Measurements from ENCODE around the gene OR6S1.

The OR6S1 gene

DNA sequence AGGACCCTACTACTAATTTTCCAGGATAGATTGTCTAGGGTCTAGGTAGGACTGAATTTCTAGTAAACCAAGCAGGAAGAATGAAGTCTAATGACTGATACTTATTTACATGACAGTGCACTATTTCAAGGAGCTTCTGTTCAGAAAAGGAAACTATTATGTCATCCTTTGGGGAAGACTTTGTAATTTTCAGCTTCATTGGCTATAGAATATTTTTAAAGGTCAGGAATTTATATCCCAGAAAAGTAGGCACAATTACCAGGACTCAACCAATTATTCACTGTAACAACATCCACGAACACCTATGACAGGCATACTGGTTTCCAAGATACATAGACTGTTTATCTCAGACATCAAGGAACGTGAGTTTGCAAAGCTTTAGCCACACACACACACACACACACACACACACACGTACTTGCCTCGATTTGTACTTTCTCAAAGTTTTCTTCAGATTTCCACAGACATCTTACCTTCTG lies 23.2 kb downstream of the OR6S1 start:
- Histone ChIP-seq H2AFZ (ENCODE audit: low read depth) (no peak overlapping the region; the same call in 1 of the 2 replicates), H4K20me1 (ENCODE audit: insufficient read depth) (no peaks in the 10 kb centered on the region), H3K4me1 (ENCODE audit: low read depth, poor library complexity, severe bottlenecking) (peaks cover 15% of the 10 kb centered on the region), H3K9ac (no peak overlapping the region), H3K27ac (no peak overlapping the region), H3K27me3 (ENCODE audit: insufficient read depth, low read depth) (no peaks in the 10 kb centered on the region), H3K4me2 (no peak overlapping the region; the same call in 1 of the 2 replicates), H3K36me3 (ENCODE audit: insufficient read depth) (no peaks in the 10 kb centered on the region), H3K79me2 (ENCODE audit: insufficient read depth, low read depth) (no peaks in the 10 kb centered on the region), H3K4me3 (IDR thresholded peaks at IDR 0.05; ENCODE audit: insufficient read depth, low read depth, low read length) (no peak overlapping the region)
- TF ChIP-seq CTCF (conservative IDR thresholded peaks at IDR 0.05; ENCODE audit: low read depth, low read length) = no peak

- no peak for TF ChIP-seq CTCF (conservative IDR thresholded peaks at IDR 0.05; ENCODE audit: low read depth, low read length)
- no peak overlapping the region for H3K4me3 ChIP-seq (IDR thresholded peaks at IDR 0.05; ENCODE audit: insufficient read depth, low read depth, low read length)
- H4K20me1 ChIP-seq (ENCODE audit: insufficient read depth) = no peaks in the 10 kb centered on the region
- no peaks in the 10 kb centered on the region for H3K79me2 ChIP-seq (ENCODE audit: insufficient read depth, low read depth)
- H3K27me3 ChIP-seq (ENCODE audit: insufficient read depth, low read depth) = no peaks in the 10 kb centered on the region
- no peak overlapping the region for H3K4me2 ChIP-seq
- H3K36me3 ChIP-seq (ENCODE audit: insufficient read depth) = no peaks in the 10 kb centered on the region
- H2AFZ ChIP-seq (ENCODE audit: low read depth) = no peak overlapping the region
- peaks cover 21% of the 10 kb centered on the region for H3K4me1 ChIP-seq (ENCODE audit: low read depth, poor library complexity, severe bottlenecking)
- H3K9ac ChIP-seq = no peak overlapping the region
- H3K27ac ChIP-seq = no peak overlapping the region
Measured at GRCh38 chr14:20617138-20618003, 24.1 kb downstream of the OR6S1 start.

DNA sequence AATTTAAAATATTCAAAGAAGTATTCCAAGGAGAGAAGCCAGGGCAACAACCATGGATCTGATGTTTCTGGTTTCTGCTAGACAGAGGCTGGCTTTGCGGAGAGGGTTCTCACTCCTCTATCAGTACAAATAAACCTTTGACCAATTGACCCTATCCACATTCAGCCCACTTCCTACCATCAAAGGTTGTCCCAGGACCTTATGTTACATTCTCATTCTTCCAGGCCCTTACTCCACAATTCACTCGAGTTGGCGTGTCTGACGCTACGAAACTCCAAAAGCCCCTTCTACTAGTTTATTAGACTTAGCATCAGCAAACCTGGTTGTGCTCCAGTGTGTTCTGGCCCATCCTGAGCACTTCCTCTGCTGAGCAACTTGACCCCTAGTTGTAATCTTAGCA lies 25.5 kb downstream of the OR6S1 start:
- Histone ChIP-seq H4K20me1 (ENCODE audit: insufficient read depth) (no peaks in the 10 kb centered on the region), H3K36me3 (ENCODE audit: insufficient read depth) (no peaks in the 10 kb centered on the region), H3K27ac (no peak overlapping the region), H3K4me1 (ENCODE audit: low read depth, poor library complexity, severe bottlenecking) (peaks cover 31% of the 10 kb centered on the region), H3K9ac (no peak overlapping the region), H3K4me2 (no peak overlapping the region), H2AFZ (ENCODE audit: low read depth) (no peak overlapping the region), H3K27me3 (ENCODE audit: insufficient read depth, low read depth) (no peaks in the 10 kb centered on the region), H3K79me2 (ENCODE audit: insufficient read depth, low read depth) (no peaks in the 10 kb centered on the region), H3K4me3 (IDR thresholded peaks at IDR 0.05; ENCODE audit: insufficient read depth, low read depth, low read length) (no peak overlapping the region)
- no peak for TF ChIP-seq CTCF (conservative IDR thresholded peaks at IDR 0.05; ENCODE audit: low read depth, low read length)

DNA sequence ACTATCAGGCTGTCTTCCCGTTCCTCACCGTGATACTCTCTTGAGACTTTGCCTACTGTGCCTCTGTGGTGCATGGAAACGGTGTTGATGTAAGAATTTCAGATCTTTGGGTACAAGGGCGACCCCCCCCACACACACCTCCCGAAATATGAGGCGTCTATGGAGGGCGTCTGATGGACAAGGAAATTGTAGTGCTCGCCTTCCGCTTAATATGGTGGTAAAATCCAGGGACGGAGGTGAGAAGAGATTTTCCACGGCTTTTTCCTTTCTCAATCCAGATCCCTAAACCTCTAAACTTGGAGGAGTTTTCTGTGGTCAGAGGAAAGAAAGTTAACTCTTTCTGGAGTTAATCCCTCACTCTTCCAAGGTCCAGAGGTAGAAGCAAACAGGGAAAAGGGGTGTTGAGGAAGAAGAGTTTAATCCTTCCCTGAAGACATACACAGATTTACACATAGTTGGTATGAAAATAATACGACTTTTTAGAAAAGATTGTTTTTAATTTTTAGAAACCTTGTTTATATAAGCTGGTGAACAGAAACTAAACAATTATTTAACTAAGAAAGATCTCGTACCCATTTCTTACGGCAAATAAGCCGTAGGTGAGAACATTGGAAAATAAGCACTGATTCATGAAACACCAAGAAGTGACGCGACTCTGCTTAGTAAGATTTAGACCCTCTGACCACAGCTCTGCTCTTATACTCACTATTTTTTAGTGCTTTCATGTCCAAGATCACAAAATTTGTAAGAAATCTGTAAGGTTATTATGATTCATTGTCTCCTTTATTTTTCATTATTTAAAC lies 27.3 kb downstream of the OR6S1 start:
- Histone ChIP-seq H3K36me3 (ENCODE audit: insufficient read depth) (no peaks in the 10 kb centered on the region), H3K27ac (no peak overlapping the region), H2AFZ (ENCODE audit: low read depth) (peak overlapping the region; percentile 44; the same call in 1 of the 2 replicates), H4K20me1 (ENCODE audit: insufficient read depth) (no peaks in the 10 kb centered on the region), H3K9ac (no peak overlapping the region), H3K79me2 (ENCODE audit: insufficient read depth, low read depth) (no peaks in the 10 kb centered on the region), H3K27me3 (ENCODE audit: insufficient read depth, low read depth) (no peaks in the 10 kb centered on the region), H3K4me2 (peak overlapping the region; percentile 53), H3K4me3 (IDR thresholded peaks at IDR 0.05; ENCODE audit: insufficient read depth, low read depth, low read length) (no peak overlapping the region), H3K4me1 (ENCODE audit: low read depth, poor library complexity, severe bottlenecking) (peaks cover 38% of the 10 kb centered on the region)
- TF ChIP-seq CTCF (conservative IDR thresholded peaks at IDR 0.05; ENCODE audit: low read depth, low read length) = no peak
